Stimulated activated CD4-positive, alpha-beta T cell treated with anti-CD3 and anti-CD28 coated beads, Interleukin-12 subunit alpha, Interleukin-12 subunit beta, amount 100 ng/mL, for 24 hours (primary cell): Measurements from ENCODE around the gene ZNF646.

ENCODE experiments used
- DNase-seq, 2 experiments: peaks; one replicate each; pipeline ENCODE4 v3.0.0-alpha.2; 2020; ENCODE audit warnings: low read depth in 2 of 2

ZNF646 gene

DNA sequence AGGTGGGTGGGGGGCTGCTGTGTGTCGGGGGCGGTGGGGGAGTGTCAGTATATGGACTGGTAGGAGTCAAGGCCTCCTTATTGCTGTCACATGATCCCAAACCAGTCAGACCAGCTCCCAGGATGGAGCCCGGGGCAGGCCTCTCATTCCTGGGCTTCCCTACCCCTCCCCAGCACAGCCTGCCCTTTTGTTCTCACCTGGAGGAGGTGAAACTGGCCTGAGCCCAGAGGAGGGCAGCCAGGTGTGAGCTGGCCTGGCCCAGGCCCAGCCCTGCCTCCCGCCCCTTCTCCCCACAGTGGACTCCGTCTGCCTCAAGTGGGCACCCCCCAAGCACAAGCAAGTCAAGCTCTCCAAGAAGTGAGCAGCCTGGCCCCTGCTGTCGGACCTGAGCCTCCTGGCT is 56.7 kb downstream of the ZNF646 start:
- DNase-seq: no peak

- DNase-seq: no peak
Observed at GRCh38 chr16:31131416-31131815, 57.2 kb downstream of the ZNF646 start.

- no peak for DNase-seq
Observed at GRCh38 chr16:31131841-31132271, 57.6 kb downstream of the ZNF646 start.

GRCh38 chr16:31132303-31132979 is 58.2 kb downstream of the ZNF646 start:
- DNase-seq: no peak

- DNase-seq: no peak
Observed at GRCh38 chr16:31133046-31133501, 58.9 kb downstream of the ZNF646 start.
